Measurements from ENCODE around the gene APBA2. TPM values are rescaled to one million over a fixed set of nuclear protein-coding genes. Genes with fewer than 3 reads are reported as not detected.

The APBA2 gene
- total RNA-seq, 1 donor from 2014 or later = 5.3 TPM

GRCh38 chr15:28945626-28946230 is 60.0 kb downstream of the APBA2 start:
- no peaks in the 10 kb centered on the region for H3K36me3 ChIP-seq (ENCODE audit: control insufficient read depth, insufficient read depth, low read length)
- H3K4me3 ChIP-seq (ENCODE audit: low read depth, low read length) = no peak overlapping the region
- TF ChIP-seq, protein P1, sequence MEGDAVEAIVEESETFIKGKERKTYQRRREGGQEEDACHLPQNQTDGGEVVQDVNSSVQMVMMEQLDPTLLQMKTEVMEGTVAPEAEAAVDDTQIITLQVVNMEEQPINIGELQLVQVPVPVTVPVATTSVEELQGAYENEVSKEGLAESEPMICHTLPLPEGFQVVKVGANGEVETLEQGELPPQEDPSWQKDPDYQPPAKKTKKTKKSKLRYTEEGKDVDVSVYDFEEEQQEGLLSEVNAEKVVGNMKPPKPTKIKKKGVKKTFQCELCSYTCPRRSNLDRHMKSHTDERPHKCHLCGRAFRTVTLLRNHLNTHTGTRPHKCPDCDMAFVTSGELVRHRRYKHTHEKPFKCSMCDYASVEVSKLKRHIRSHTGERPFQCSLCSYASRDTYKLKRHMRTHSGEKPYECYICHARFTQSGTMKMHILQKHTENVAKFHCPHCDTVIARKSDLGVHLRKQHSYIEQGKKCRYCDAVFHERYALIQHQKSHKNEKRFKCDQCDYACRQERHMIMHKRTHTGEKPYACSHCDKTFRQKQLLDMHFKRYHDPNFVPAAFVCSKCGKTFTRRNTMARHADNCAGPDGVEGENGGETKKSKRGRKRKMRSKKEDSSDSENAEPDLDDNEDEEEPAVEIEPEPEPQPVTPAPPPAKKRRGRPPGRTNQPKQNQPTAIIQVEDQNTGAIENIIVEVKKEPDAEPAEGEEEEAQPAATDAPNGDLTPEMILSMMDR (IDR thresholded peaks at IDR 0.05; ENCODE audit: insufficient read depth, low read length, severe bottlenecking) = no peak
- FAIRE-seq (no peak), DNase-seq (ENCODE audit: low read depth) (no peak)
- H3K27me3 ChIP-seq (ENCODE audit: control insufficient read depth, insufficient read depth, low read length) = no peaks in the 10 kb centered on the region

DNA sequence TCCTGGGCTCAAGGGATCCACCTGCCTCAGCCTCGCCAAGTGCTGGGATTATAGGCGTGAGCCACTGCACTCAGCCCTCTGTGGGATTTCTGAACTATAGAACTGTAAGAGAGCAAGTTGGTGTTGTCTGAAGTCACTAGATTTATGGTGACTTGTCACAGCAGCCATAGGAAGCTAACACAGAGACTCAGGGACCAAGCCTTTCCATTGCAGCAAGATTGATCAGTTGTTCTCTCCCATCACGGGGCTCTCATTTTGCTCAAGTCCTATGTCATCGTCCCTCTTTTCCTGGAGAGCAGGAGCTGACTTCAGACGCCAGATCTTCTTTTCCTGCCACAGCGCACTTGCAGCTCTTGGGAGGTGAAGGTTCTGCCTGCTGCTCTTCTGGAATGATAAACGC is 61.0 kb downstream of the APBA2 start:
- Histone ChIP-seq H3K27me3 (ENCODE audit: control insufficient read depth, insufficient read depth, low read length) (no peaks in the 10 kb centered on the region), H3K4me3 (ENCODE audit: low read depth, low read length) (no peak overlapping the region), H3K36me3 (ENCODE audit: control insufficient read depth, insufficient read depth, low read length) (no peaks in the 10 kb centered on the region)
- TF ChIP-seq, protein P1 (IDR thresholded peaks at IDR 0.05; ENCODE audit: insufficient read depth, low read length, severe bottlenecking) = no peak
- FAIRE-seq = peak; percentile 23
- no peak for DNase-seq (ENCODE audit: low read depth)

DNA sequence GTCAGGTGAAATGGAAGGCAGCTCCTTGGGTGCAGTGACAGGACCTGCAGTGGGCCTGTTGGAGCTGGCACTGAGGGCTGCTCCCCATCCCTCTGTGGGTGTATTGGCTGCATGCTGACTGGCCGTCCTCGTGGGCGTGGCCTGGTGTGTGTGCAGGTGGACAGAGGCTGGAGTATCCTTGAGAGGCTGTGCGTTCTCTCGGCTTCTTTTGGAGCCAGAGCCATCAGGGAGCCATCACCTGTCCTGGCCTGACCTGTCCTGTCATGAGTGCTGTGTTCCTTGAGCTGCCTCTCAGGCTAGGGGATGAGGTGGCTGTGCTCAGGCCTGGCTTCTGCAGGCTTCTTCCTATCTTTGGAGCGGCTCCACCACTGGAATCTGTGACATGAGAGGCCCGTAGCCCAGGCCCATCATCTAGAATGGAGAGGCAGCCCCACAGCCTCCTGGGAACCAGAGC is 61.5 kb downstream of the APBA2 start:
- no peaks in the 10 kb centered on the region for H3K36me3 ChIP-seq (ENCODE audit: control insufficient read depth, insufficient read depth, low read length)
- FAIRE-seq (peak; percentile 40), DNase-seq (ENCODE audit: low read depth) (no peak)
- TF ChIP-seq, protein P1 (IDR thresholded peaks at IDR 0.05; ENCODE audit: insufficient read depth, low read length, severe bottlenecking) = no peak
- H3K27me3 ChIP-seq (ENCODE audit: control insufficient read depth, insufficient read depth, low read length) = no peaks in the 10 kb centered on the region
- no peak overlapping the region for H3K4me3 ChIP-seq (ENCODE audit: low read depth, low read length)

DNA sequence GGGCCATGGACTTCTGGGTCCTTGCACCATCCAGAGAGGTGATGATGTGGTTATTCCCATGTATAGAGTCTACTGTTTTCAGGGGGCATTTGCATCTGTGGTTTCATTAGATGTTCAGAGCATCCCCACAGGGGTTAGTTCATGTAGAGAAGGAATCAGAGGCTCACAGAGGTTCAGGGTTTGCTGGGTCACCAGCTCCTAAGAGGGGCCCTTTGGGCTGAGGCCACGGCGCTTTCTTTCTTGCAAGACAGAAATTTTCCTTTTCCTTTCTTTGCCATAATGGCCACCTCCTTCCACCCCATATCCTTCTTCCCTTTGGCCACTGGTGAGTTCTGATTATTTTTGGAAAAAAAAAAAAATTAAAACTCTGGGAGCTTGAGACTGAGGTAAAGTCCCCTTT is 62.3 kb downstream of the APBA2 start:
- DNase-seq (ENCODE audit: low read depth) (no peak), FAIRE-seq (no peak)
- Histone ChIP-seq H3K36me3 (ENCODE audit: control insufficient read depth, insufficient read depth, low read length) (no peaks in the 10 kb centered on the region), H3K4me3 (ENCODE audit: low read depth, low read length) (no peak overlapping the region), H3K27me3 (ENCODE audit: control insufficient read depth, insufficient read depth, low read length) (no peaks in the 10 kb centered on the region)
- TF ChIP-seq, protein P1 (IDR thresholded peaks at IDR 0.05; ENCODE audit: insufficient read depth, low read length, severe bottlenecking) = no peak

GRCh38 chr15:28950916-28951315 is 65.1 kb downstream of the APBA2 start:
- DNase-seq (ENCODE audit: low read depth) = no peak
- Histone ChIP-seq H3K4me3 (ENCODE audit: low read depth, low read length) (no peak overlapping the region), H3K36me3 (ENCODE audit: control insufficient read depth, insufficient read depth, low read length) (no peaks in the 10 kb centered on the region), H3K27me3 (ENCODE audit: control insufficient read depth, insufficient read depth, low read length) (no peaks in the 10 kb centered on the region)
- no peak for FAIRE-seq
- TF ChIP-seq, protein P1 (IDR thresholded peaks at IDR 0.05; ENCODE audit: insufficient read depth, low read length, severe bottlenecking) = no peak
